Cortex of kidney (tissue), 1 donor: Measurements from ENCODE around the gene KLF1.
"Not testable (repeated sequence)": the region's sequence is repeated elsewhere in the genome, so short reads cannot be mapped to it uniquely, and the experiment has no call there.

Experiments
- DNase-seq: peaks from one replicate; lab custom pipeline; 2025; lab: John Stamatoyannopoulos, UW

Gene KLF1

DNA sequence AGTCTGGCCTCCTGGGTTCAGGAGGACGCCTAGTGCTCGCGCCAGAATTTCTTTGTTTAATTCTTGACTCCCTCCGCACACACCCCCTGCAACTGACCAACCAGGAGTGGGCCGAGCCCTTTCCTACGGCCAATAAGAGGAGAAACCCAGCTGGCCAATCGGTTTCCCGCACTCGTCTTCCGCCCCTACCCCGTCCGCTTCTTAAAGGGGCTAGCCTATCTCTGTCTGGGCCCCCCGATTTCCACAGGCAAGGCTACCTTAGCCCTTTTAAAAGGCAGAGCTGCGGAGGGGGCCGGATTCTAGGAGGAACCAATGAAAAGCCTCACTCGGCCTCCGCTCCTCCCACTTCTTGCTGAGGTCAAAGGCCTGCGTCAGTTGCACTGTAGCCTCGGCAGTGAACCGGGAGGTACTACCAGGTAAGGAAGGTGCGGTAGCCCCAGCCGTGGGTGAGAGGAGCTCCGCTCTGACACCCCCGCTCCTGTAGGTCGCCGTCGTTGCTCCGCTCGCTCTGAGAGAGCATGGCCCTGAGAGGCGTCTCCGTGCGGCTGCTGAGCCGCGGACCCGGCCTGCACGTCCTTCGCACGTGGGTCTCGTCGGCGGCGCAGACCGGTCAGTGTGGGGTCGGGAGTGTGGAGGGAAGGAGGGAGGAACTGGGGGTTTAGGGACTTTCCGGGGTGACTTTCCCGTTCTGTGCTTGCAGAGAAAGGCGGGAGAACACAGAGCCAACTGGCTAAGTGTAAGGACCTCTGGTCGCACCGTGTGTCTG is 4.0 kb upstream of the KLF1 start, which contains the start of gene GCDH:
Gene GCDH (plus strand): TSS at position 374 of the 766 bp plus-strand sequence. CDS start 145 bp downstream, at position 519.
- peak; percentile 95 for DNase-seq

DNA sequence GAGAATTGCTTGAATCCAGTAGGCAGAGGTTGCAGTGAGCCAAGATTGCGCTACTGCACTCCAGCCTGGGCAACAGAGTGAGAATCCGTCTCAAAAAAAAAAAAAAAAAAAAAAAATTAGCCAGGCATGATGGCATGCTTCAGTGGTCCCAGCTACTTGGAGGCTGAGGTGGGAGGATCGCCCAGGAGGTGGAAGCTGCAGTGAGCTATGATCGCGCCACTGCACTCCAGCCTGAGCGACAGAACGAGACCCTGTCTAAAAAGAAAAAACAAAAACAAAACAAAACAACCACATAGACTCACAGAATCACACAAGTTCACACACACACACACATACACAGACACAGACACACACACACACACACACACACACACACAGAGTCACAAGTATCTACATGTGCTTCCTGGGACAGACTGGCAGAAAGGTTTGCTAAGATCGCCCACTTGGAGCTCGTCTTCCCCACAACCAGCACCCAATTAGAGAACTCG is 3.3 kb upstream of the KLF1 start:
- DNase-seq: not testable (repeated sequence)

DNA sequence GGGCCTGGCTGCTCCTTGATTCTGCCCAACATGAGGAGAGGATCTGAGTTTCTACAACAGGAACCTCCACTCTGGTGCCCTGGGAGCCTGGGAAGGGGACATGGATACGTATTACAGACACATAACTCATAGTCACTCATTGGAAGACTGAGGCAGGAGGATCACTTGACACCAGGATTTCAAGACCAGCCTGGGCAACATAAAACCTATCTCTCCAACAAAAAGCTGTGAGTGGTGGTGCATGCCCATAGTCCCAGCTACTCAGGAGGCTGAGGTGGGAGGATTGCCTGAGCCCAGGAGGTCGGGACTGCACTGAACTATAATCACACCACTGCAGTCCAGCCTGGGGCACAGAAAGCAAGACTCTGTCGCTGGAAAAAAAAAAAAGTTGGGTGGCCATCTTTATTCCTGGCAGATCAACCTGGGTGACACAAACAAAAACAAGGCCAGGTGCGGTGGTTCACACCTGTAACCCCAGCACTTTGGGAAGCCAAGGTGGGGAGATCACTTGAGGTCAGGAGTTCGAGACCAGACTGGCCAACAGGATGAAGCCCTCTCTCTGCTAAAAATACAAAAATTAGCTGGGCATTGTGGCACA is 1.1 kb upstream of the KLF1 start:
- DNase-seq: no peak

DNA sequence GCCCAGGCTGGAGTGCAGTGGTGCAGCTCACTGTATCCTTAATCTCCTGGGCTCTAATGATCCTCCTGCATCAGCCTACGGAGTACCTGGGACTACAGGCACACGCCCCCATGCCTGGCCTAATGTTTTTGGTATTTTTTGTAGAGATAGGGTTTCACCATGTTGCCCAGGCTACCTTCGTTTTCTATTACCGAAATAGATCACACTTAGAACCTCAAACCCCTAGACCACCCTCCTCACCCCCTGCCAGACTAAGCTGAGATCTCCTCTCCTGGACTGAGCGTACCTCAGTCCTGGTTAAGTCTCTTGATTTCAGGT is 391 bp downstream of the KLF1 start:
- DNase-seq: no peak

DNA sequence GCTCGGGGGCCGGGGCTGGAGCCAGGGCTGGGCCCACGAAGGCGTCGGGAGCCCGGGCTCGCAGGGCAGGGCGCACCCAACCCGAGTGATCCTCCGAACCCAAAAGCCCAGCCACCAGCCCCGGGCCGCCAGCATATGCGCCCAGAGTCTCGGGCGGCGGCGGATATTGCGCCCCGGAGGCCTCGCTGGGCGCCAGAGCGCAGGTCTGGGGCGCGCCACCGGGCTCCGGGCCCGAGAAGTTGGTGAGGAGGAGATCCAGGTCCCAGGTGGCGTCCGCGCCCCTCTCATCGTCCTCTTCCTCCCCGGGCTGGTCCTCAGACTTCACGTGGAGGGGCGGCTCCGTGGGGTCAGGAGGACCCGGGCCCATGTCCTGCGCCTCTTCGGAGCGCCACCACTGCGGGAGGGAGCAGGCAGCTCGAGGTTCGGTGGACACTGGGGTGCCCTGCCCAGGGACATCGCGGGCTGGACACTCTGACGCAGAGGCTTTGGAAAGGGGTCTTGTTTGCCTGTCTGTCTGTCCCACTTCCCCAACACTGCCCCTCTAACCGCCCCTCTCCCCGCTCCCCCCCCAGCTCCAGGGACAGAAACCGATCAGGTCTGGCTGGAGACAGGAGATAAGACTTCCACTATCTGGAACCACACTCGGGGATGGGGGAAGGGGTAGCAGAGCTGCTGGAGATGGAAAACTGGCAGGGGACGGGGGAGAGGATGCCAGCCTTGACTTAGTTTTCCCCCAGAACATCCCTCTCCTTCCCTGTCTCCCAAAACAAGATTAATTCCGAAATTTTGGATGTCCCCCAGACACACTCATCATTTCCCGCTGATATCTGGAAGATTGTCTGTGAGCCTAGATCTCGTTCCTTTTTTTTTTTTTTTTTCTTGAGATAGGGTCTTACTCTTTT is 1.0 kb downstream of the KLF1 start:
- DNase-seq: no peak

DNA sequence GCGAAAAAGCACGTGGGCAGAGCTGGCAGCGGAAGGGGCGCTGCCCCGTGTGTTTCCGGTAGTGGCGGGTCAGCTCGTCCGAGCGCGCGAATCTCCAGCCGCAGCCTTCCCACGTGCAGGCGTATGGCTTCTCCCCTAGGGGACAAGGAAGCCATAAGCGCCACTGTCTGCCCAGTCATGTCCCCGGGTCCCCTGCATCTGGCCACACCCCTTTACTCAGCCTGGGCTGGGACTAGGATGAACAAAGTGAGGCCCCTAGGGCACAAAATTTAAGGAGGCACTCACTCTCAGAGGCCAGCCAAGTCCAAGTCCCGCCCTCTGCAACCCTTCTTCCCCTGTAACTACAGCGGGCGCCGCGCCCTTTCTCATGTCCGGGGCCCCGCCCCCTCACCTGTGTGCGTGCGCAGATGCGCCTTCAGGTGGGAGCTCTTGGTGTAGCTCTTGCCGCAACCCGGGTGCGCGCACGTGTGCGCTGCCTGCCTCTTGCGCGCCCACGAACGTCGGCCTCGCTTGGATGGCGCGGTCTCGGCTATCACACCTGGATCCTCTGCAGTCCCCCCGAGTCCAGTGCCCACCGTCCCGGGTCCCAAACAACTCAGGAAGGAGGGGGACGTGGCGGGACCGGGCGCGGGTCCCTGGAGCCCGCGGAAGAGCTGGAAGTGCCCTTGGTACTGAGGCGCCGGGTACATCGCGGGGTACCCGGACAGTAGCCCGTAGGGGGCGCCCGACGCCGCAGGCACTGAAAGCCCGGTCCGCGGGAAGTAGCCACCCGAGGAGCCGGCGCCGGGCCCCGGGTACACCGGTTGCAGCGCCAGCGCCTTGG is 1.9 kb downstream of the KLF1 start:
- DNase-seq: no peak

DNA sequence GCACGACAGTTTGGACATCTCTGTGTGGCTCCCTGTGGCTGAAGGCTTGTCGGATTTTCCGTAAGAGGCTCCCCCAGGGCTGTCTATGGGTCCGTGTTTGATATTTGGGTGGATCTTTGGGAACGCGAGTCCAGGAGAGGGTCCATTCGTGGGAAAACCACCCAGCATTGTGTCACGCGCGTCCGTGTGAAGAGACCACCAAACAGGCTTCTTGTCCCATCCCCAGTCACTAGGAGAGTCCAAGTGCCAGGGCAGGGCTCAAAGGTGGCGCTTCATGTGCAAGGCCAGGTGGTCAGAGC is 2.4 kb downstream of the KLF1 start:
- DNase-seq: no peak

DNA sequence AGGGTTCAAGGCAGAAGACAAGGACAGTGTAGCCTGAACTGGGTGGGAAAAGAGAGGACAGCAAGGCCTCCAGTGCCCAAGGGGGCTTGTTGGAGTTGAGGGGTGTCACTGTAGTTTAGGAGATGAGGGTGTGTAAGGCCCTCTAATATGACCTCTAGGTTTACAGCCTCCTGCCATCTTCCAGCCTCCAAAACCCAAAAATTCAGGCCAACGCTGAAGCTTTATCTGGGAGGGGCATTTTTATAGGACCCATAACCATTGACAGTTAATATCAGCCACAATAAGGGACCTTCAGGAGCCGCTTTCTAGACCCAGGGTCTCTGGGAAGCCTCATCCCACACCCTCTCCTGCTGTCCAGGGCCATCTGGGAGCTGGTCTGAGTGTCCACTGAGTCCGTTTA is 2.8 kb downstream of the KLF1 start:
- no peak for DNase-seq

DNA sequence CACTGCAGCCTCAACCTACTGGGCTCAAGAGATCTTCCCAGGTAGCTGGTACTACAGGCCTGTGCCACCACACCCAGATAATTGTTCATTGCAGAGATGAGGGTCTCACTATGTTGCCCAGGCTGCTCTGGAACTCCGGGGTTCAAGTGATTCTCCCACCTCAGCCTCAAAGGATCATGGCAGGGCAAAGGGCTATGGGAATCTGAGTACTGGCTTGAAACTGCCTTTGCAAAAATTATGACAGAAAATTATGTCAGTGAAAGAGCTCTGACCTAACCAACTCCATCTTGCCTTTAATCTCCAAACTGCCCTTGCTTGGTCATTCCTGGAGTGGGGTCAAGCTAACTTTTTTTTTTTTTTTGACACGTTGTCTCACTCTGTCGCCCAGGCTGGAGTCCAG is 4.4 kb downstream of the KLF1 start:
- DNase-seq: no peak

DNA sequence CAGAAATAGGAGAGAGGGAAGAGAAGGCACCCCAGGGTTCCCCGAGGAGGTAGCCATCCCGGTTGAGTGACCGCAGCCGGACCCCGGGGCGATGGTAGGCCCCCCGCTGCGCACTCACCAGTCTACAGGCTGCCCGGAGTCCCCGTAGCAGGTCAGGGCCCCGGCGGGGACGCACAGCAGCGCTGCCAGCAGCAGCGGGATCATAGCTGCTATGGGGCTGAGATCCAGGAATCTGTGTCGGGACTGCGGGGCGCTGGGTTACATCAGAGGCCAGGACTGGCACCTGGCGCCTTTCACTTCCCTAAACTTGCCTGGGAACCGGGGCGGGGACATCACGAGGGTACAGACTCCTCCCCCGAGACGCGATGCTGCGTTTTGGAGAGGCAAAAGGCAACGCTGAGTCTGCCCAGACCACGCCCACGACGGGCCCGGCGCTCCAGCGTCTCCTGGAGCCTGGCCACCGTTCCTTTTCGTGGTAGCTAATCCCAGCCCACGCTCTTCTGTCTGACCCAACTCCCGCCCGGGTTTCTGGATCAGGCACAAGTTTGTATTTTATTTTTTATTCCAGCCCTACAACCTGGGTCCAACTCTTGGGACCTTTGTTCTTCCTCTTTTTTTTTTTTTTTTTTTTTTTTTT is 5.7 kb downstream of the KLF1 start, which contains the start of gene DNASE2:
Gene DNASE2 (minus strand): TSS at position 278 of the 637 bp plus-strand sequence. CDS start 74 bp downstream, at position 204.
- DNase-seq: no peak

DNA sequence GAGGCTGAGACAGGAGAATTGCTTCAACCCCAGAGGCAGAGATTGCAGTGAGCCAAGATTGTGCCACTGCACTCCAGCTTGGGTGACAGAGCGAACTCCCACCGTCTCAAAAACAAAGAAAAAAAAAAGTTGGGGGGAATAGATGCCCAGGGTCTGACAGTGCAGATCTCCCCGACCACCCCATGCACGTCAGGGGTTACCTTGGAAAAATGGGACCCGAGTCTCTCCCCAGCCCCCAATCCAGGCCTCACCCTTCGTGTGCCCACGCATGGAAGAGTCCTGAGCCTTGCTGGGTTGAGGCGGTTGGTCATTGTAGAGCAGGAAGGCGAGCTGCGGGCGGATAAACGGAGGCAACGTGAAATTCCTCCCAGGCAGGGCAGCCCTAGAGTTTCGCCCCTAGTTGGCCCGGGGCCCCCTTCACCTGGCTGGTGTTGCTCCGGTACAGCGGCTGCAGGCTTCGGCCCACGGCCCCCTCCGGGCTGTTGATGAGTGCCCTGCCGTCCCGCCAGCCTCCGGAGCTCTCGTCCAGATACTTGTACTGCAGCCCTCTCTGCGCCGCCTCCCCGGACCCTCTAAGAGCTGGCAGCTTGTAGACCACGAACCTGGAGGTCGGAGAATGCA is 6.3 kb downstream of the KLF1 start:
- DNase-seq: no peak

DNA sequence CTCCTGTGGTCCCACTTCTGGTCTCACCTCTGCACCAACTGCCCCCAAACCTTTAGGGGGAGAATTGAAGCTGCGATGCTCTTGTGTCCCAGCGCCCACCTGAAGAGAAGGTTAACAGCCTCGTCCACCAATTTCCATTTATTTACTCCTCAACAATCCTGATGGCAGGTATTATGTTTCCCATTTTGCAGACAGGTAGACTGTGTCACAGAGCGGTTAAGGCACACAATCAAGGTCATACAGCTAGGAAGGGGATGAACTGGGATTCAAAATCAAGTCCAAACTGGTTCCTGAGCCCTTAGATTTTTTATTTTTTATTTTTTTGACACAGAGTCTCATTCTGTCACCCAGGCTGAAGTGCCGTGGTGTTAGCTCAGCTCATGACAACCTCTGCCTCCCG is 11.9 kb downstream of the KLF1 start:
- no peak for DNase-seq

DNA sequence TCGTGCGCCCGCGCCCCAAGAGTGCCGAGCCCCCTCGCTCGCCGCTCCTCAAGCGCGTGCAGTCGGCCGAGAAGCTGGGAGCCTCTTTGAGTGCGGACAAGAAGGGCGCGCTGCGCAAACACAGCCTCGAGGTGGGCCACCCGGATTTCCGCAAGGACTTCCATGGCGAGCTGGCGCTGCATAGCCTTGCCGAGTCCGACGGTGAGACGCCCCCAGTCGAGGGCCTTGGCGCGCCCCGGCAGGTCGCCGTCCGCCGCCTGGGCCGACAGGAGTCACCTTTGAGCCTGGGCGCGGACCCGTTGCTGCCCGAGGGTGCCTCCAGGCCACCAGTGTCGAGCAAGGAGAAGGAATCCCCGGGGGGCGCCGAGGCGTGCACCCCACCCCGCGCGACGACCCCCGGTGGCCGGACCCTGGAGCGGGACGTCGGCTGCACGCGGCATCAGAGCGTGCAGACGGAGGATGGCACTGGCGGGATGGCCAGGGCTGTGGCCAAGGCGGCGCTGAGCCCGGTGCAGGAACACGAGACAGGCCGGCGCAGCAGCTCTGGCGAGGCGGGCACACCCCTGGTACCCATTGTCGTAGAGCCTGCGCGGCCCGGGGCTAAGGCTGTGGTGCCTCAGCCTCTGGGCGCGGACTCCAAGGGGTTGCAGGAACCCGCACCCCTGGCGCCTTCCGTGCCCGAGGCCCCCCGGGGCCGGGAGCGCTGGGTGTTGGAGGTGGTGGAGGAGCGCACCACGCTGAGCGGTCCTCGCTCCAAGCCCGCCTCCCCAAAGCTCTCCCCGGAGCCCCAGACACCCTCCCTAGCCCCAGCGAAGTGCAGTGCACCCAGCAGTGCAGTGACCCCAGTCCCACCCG is 12.9 kb downstream of the KLF1 start:
- no peak for DNase-seq

DNA sequence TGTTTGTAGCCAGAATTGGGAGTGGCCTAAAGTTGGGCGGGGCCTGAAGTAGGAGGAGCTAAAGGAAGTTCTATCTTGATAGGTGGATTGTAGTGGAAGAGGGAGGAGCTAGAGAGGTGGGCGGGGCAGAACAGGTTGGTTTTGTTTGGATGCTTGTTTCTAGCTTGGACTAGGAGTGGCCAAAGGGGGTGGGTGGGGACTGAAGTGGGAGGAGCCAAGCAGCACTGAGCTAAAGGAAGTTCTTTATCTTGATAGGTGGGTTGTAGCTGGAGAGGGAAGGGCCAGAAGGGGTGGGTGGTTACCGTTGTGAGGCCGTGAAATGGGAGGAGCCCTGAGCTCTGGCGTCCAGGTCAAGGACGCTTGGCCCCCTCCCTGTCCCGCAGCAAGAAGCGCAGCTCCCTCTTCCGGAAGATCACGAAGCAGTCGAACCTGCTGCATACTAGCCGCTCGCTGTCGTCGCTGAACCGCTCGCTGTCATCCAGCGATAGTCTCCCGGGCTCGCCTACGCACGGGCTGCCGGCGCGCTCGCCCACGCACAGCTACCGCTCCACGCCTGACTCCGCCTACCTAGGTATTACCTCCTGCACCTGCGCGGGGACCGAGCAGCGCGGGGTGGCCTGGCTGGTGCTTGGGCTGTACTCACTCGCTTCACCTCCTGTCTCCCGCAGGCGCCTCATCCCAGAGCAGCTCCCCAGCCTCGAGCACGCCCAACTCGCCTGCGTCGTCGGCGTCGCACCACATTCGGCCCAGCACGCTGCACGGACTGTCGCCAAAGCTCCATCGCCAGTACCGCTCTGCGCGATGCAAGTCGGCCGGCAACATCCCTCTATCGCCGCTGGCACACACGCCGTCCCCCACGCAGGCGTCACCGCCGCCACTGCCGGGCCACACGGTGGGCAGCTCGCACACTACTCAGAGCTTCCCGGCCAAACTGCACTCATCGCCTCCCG is 13.8 kb downstream of the KLF1 start:
- no peak for DNase-seq

DNA sequence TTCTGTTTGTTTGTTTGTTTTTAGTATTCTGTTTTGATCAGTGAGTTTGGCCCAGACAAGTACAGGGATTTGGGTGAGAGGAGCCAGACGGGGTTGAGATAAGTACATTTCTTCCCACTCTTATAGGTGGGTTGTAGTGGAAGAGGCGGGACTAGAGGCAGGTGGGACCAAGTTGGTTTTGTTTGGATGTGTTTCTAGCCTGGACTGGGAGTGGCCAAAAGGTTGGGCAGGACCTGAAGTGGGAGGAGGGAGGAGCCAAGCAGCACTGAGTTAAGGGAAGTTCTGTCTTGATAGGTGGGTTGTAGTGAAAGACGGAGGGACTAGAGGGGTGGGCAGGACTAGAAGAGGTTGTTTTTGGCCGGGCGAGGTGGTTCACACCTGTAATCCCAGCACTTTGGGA is 14.7 kb downstream of the KLF1 start:
- DNase-seq: no peak

DNA sequence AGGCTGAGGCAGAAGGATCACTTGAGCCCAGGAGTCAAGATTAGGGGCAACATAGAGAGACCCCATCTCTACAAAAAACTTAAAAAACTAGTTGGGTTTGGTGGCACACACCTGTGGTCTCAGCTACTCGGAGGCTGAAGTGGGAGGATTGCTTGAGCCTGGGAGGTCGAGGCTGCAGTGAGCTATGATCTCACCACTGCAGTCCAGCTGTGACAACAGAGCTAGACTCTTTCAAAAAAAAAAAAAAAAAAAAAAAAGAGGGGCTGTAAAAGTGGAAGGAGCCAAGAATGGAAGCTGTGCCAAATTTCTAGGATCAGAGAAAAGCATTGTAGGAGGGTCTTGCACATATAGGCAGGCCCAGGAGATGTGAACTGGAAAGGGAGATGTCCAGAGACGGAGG is 15.3 kb downstream of the KLF1 start:
- DNase-seq: no peak

DNA sequence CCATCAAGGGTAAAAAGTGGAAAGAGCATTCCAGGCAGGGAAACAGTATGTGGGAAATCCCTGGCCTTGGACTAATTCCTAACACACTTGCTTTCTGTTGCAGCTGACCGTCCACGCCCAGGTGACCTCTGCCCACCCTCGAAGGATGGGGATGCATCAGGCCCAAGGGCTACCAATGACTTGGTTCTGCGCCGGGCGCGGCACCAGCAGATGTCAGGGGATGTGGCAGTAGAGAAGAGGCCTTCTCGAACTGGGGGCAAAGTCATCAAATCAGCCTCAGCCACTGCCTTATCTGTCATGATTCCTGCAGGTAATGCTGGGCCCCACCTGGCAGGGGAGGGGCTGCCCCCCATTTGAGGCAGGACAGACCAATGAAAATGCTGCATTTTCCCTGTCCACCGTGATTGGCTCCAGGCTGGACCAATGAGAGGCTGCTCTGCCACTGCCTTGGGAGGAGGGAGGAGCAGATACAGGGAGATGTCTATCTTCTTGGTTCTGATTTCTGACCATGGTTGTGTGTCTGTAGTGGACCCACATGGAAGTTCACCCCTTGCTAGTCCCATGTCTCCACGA is 18.4 kb downstream of the KLF1 start:
- no peak for DNase-seq
